HepG2 (cell line): ENCODE results near the gene KREMEN1. TPM values are rescaled to one million over a fixed set of nuclear protein-coding genes. Genes with fewer than 3 reads are reported as not detected.
A peak's percentile ranks its signal among the peaks of the same experiment; 100 is the strongest.

Experiments
- ARID5B ChIP-seq: IDR thresholded peaks from 2 replicates; pipeline ENCODE4 v1.4.0; 2020; ENCODE audit warnings: mild to moderate bottlenecking, missing genetic modification reagents
- BCL6 ChIP-seq: IDR thresholded peaks from 2 replicates; pipeline ENCODE4 v1.6.1; 2016; ENCODE audit warnings: missing genetic modification reagents, missing compliant biosample characterization
- ELF1 ChIP-seq: sonication (generic); formaldehyde crosslinking; IDR thresholded peaks from 2 replicates; pipeline ENCODE4 v1.4.0; 2020; ENCODE audit warnings: missing genetic modification reagents
- GATAD2A ChIP-seq: IDR thresholded peaks from 2 replicates; pipeline ENCODE4 v1.6.1; 2016
- KLF13 ChIP-seq: sonication (generic); formaldehyde crosslinking; IDR thresholded peaks from 2 replicates; pipeline ENCODE4 v1.4.0; 2020; ENCODE audit warnings: mild to moderate bottlenecking, missing genetic modification reagents
- MBNL3 ChIP-seq: fragments of 250-450 bp; sonication (Bioruptor Pico); conservative IDR thresholded peaks from 2 replicates; pipeline ENCODE4 v1.8.0; 2022; ENCODE audit warnings: mild to moderate bottlenecking, inconsistent platforms
- MED13 ChIP-seq: sonication (generic); formaldehyde crosslinking; IDR thresholded peaks from 2 replicates; pipeline ENCODE4 v1.5.0; 2020; ENCODE audit warnings: missing genetic modification reagents
- NFE2L1 ChIP-seq: sonication (generic); formaldehyde crosslinking; IDR thresholded peaks from 2 replicates; pipeline ENCODE4 v1.4.0; 2020; ENCODE audit warnings: missing genetic modification reagents, mild to moderate bottlenecking, borderline replicate concordance
- NFE2L2 ChIP-seq: fragments of 150-350 bp; IDR thresholded peaks from 2 replicates; pipeline ENCODE4 v1.6.1; 2014; ENCODE audit warnings: low read length
- PAX8 ChIP-seq: sonication (generic); formaldehyde crosslinking; IDR thresholded peaks from 2 replicates; pipeline ENCODE4 v1.8.0; 2022; ENCODE audit warnings: mild to moderate bottlenecking, missing genetic modification reagents, borderline replicate concordance
- PTBP1 ChIP-seq: fragments of 200-400 bp; formaldehyde crosslinking; IDR thresholded peaks from 2 replicates; pipeline ENCODE4 v1.6.1; 2018; ENCODE audit warnings: low read length, low read depth; ENCODE audit not compliant: poor library complexity, severe bottlenecking
- RELA ChIP-seq: sonication (generic); formaldehyde crosslinking; IDR thresholded peaks from 2 replicates; pipeline ENCODE4 v1.4.0; 2020; ENCODE audit warnings: missing genetic modification reagents
- SAP130 ChIP-seq: IDR thresholded peaks from 2 replicates; pipeline ENCODE4 v1.6.1; 2016; ENCODE audit warnings: low read depth
- TARDBP ChIP-seq: sonication (generic); formaldehyde crosslinking; IDR thresholded peaks from 2 replicates; pipeline ENCODE4 v1.8.0; 2022; ENCODE audit warnings: mild to moderate bottlenecking, missing genetic modification reagents
- ZNF281 ChIP-seq: sonication (generic); formaldehyde crosslinking; IDR thresholded peaks from 2 replicates; pipeline ENCODE4 v1.4.0; 2020; ENCODE audit warnings: missing genetic modification reagents, borderline replicate concordance
- ZNF350 ChIP-seq: sonication (generic); formaldehyde crosslinking; IDR thresholded peaks from 2 replicates; pipeline ENCODE4 v1.4.0; 2020; ENCODE audit warnings: mild to moderate bottlenecking, low read depth, missing genetic modification reagents, borderline replicate concordance
- ZNF432 ChIP-seq: sonication (generic); formaldehyde crosslinking; IDR thresholded peaks from 2 replicates; pipeline ENCODE4 v1.5.0; 2020; ENCODE audit warnings: missing genetic modification reagents, mild to moderate bottlenecking, borderline replicate concordance
- ZNF615 ChIP-seq: sonication (generic); formaldehyde crosslinking; IDR thresholded peaks from 2 replicates; pipeline ENCODE4 v1.5.0; 2020; ENCODE audit warnings: mild to moderate bottlenecking, missing genetic modification reagents, borderline replicate concordance
- ZNF670 ChIP-seq: sonication (generic); formaldehyde crosslinking; IDR thresholded peaks from 2 replicates; pipeline ENCODE4 v1.8.0; 2022; ENCODE audit warnings: mild to moderate bottlenecking, missing genetic modification reagents, borderline replicate concordance
- ZNF772 ChIP-seq: sonication (generic); formaldehyde crosslinking; IDR thresholded peaks from 2 replicates; pipeline ENCODE4 v1.5.0; 2020; ENCODE audit warnings: mild to moderate bottlenecking, missing genetic modification reagents
- ZSCAN21 ChIP-seq: sonication (generic); formaldehyde crosslinking; IDR thresholded peaks from 2 replicates; pipeline ENCODE4 v1.8.0; 2022; ENCODE audit warnings: mild to moderate bottlenecking, missing genetic modification reagents, moderate library complexity, borderline replicate concordance
- polyA plus RNA-seq, 8 experiments: library from polyadenylated mRNA; depleted of rRNA in 3 of 8; stranded (reverse) in 7 of 8; unstranded in 1 of 8; fragments of >200 nt; fragmentation: Illumina TruSeq in 4 of 8; extraction: Trizol in 4 of 8; gene quantifications; 2 replicates each; pipeline versions ENCODE4 v1.2.1 to v1.2.3, GENCODE V29; 2011 to 2016; ENCODE audit warnings: low read depth in 4 of 8, missing spikeins in 1 of 8, mixed read lengths in 1 of 8; ENCODE audit not compliant: insufficient read depth in 1 of 8
- total RNA-seq, 5 experiments: library from RNA; depleted of rRNA; stranded (reverse); fragments of >200 nt; fragmentation: Illumina TruSeq; extraction: Trizol; gene quantifications; 2 replicates each; pipeline ENCODE4 v1.2.3, GENCODE V29; 2016; ENCODE audit warnings: low read depth in 1 of 5

Gene KREMEN1
- total and polyA plus RNA-seq, 2 of the 13 experiments (the other 11 are each of a cell fraction or from before 2014, with no cell fraction given), result 9.8 to 13.8 TPM

DNA sequence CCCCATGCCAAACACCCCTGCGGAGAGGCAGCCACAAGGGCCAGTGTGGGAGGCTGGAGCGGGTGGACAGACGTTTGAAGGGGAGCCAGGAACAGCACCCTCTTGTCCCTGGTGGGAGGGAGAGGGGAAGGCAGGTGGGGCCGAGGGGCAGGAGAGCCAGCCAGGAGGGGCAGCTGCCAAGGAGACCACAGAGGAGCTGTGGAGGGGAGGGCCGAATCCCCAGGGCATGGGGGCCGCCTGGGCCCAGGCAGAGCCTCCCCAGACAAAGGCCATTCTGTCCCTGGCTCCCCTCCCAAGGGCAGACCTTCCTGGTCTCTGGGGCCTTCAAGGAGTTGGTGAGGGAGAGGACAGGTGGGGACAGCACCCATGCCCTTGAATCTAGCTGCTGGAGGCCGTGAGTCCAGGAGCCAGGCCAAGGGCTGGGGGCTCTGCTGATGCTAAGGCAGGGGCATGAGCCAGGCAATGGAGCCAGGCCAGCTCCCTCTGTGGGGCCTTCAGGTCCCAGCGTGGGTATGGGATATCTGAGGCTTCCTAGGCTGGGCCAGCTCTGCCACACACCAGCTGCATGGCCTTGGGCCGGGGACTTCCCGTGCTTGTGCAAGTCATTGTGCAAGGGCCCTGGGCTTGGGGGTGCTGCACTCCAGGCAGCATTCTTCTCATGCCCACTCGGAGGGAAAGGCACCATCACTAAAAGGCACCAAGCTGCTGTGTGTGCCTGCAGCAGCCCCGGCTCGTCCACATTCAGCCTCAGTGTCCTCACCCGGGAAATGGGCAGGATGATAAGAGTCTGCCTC lies 144.2 kb downstream of the KREMEN1 start (continued):
- TF ChIP-seq ZNF772 (CRISPR knock-in tag) (no peak), ZNF432 (no peak), NFE2L2 (0 out of 2 replicates have a peak, but pooled peaks have one; percentile 26), MED13 (CRISPR knock-in tag) (peak; percentile 22; the same call in 1 of the 2 replicates), ZNF615 (CRISPR knock-in tag) (no peak), SAP130 (peak; percentile 28; the same call in 1 of the 2 replicates), ZNF350 (CRISPR knock-in tag) (peak; percentile 50; the same call in 1 of the 2 replicates), ARID5B (CRISPR knock-in tag) (peak; percentile 58), PAX8 (no peak), NFE2L1 (CRISPR knock-in tag) (no peak), BCL6 (peak; percentile 42; the same call in 1 of the 2 replicates), ZNF670 (peak; percentile 64; the same call in 1 of the 2 replicates), GATAD2A (CRISPR knock-in tag) (peak; percentile 70), PTBP1 (no peak), MBNL3 (no peak), TARDBP (peak; percentile 65; the same call in 1 of the 2 replicates), KLF13 (CRISPR knock-in tag) (no peak), ZNF281 (CRISPR knock-in tag) (peak; percentile 71; the same call in 1 of the 2 replicates), ZSCAN21 (CRISPR knock-in tag) (no peak), ELF1 (peak; percentile 48; the same call in 1 of the 2 replicates), RELA (CRISPR knock-in tag) (peak; percentile 100)
